ENCODE results near the gene TNFAIP8L3. TPM values are rescaled to one million over a fixed set of nuclear protein-coding genes. Genes with fewer than 3 reads are reported as not detected.

Gene TNFAIP8L3
- total and polyA plus RNA-seq, 2 of the 4 experiments (the other 2 are of a cell fraction) = 0.29 to 0.90 TPM

DNA sequence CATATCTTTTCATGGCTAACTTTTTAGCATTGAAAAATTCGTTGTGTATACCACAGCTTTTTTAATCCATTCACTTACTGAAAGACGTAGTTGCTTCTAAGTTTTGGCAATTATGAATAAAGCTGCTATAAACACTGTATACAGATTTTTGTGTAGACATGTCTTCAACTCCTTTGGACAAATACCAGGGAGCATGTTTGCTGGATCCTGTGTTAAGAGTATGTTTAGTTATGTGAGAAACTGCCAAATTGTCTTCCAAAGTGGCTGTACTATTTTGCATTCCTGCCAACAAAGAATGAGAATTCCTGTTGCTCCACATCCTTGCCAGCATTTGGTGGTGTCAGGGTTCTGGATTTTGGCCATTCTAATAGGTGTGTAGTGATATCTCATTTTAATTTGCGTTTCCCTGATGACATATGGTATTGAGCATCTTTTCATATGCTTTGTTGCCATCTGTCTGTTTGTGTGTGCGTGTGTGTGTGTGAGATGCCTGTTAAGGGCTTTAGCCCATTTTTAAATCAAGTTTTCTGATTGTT lies 87.5 kb downstream of the TNFAIP8L3 start:
- WGBS, 2 experiments (ENCODE audit: extremely low coverage in 2 of 2, insufficient read length in 1 of 2) = no CpG with 5 or more reads among the region's 4 CpGs
- in situ Hi-C loops (cut with MboI; ENCODE audit: low sequenced_read_pairs) = no loop called here
- Histone ChIP-seq H2AK5ac (ENCODE audit: low read depth, low read length) (no peak overlapping the region), H2BK120ac (ENCODE audit: low read depth, low read length) (no peak overlapping the region), H2AK9ac (replicated peaks; ENCODE audit: low read depth, low read length, poor library complexity) (no peak overlapping the region), H3K27ac (ENCODE audit: insufficient read depth, low read length) (no peak overlapping the region), H3K4me3 (ENCODE audit: insufficient read depth, low read depth, low read length) (no peak overlapping the region), H3K9me3 (ENCODE audit: control insufficient read depth, insufficient read depth, low read length) (no peaks in the 10 kb centered on the region), H3K4me1 (ENCODE audit: control insufficient read depth, insufficient read depth, low read length) (peaks cover 1% of the 10 kb centered on the region; the same call in 1 of the 2 replicates), H3K56ac (ENCODE audit: extremely low read depth, insufficient read depth, low read length) (no peak overlapping the region), H3K23ac (ENCODE audit: low read depth, low read length) (no peak overlapping the region), H3K27me3 (ENCODE audit: control insufficient read depth, insufficient read depth, low read length) (no peaks in the 10 kb centered on the region), H4K20me1 (ENCODE audit: insufficient read depth, low read length) (no peaks in the 10 kb centered on the region), H3K4me2 (ENCODE audit: low read depth, low read length) (no peak overlapping the region), H3K36me3 (ENCODE audit: control insufficient read depth, insufficient read depth, low read length) (peaks cover 8% of the 10 kb centered on the region), H3K14ac (replicated peaks; ENCODE audit: low read depth, low read length) (no peak overlapping the region), H4K8ac (ENCODE audit: low read depth in 2 of 2, low read length in 2 of 2) (no peak overlapping the region), H2AFZ (replicated peaks; ENCODE audit: low read length, poor library complexity) (no peak overlapping the region), H3K9ac (ENCODE audit: low read depth, low read length) (no peak overlapping the region), H2BK5ac (ENCODE audit: low read depth, low read length, poor library complexity, severe bottlenecking) (no peak overlapping the region), H3K9me1 (ENCODE audit: insufficient read depth, low read length) (peaks cover 4% of the 10 kb centered on the region; the same call in 1 of the 2 replicates), H3K79me1 (ENCODE audit: low read depth in 1 of 2, low read length in 2 of 2) (no peaks in the 10 kb centered on the region), H2BK15ac (ENCODE audit: low read depth, low read length) (no peak overlapping the region), H3K4ac (ENCODE audit: low read depth, low read length) (no peak overlapping the region), H3K18ac (ENCODE audit: low read depth, low read length) (no peak overlapping the region), H4K5ac (ENCODE audit: low read depth, low read length) (no peak overlapping the region), H2BK20ac (ENCODE audit: low read depth, low read length) (no peak overlapping the region), H4K91ac (ENCODE audit: insufficient read depth, low read depth, low read length) (no peak overlapping the region)
- dilution Hi-C loops (cut with HindIII; ENCODE audit: low sequenced_read_pairs, unreplicated experiment) = no loop called here
- DNase-seq (no peak), ATAC-seq (ENCODE audit: low read depth) (no peak)
- POLR2A ChIA-PET (ENCODE audit: unreplicated experiment) = no interaction called here
- BruUV-seq (replicated peaks) = no TSS peak
- no peak for TF ChIP-seq POLR2A (IDR thresholded peaks at IDR 0.05; ENCODE audit: low read depth, low read length)
- no peak for TF ChIP-seq RAD21 (IDR thresholded peaks at IDR 0.05; ENCODE audit: low read length)
- TF ChIP-seq MAZ (IDR thresholded peaks at IDR 0.05; ENCODE audit: borderline replicate concordance, low read depth, low read length) = no peak
- TF ChIP-seq MXI1 (IDR thresholded peaks at IDR 0.05; ENCODE audit: borderline replicate concordance, low read depth, low read length) = no peak
- TF ChIP-seq USF2 (IDR thresholded peaks at IDR 0.05; ENCODE audit: low read depth, low read length) = no peak
- TF ChIP-seq, protein P1, sequence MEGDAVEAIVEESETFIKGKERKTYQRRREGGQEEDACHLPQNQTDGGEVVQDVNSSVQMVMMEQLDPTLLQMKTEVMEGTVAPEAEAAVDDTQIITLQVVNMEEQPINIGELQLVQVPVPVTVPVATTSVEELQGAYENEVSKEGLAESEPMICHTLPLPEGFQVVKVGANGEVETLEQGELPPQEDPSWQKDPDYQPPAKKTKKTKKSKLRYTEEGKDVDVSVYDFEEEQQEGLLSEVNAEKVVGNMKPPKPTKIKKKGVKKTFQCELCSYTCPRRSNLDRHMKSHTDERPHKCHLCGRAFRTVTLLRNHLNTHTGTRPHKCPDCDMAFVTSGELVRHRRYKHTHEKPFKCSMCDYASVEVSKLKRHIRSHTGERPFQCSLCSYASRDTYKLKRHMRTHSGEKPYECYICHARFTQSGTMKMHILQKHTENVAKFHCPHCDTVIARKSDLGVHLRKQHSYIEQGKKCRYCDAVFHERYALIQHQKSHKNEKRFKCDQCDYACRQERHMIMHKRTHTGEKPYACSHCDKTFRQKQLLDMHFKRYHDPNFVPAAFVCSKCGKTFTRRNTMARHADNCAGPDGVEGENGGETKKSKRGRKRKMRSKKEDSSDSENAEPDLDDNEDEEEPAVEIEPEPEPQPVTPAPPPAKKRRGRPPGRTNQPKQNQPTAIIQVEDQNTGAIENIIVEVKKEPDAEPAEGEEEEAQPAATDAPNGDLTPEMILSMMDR (conservative IDR thresholded peaks at IDR 0.05; ENCODE audit: low read depth, low read length) = no peak
- intact Hi-C loops (cut with micrococcal nuclease) = no loop called here
- CTCF ChIA-PET = no interaction called here

Other genes starting within 250 kb of the TNFAIP8L3 start
- 6.8 and 12.8 TPM in 2 replicates for gene AP4E1, start 186.2 kb downstream of the TNFAIP8L3 start, total RNA-seq (2012; rRNA removed)
- 2.1 and 3.1 TPM in 2 replicates for gene AP4E1, start 186.2 kb downstream of the TNFAIP8L3 start, polyA plus RNA-seq (2012; rRNA removed)
- not detected in 2 replicates for gene CYP19A1, start 243.7 kb upstream of the TNFAIP8L3 start, total RNA-seq (2012; rRNA removed)
- not detected in 2 replicates for gene CYP19A1, start 243.7 kb upstream of the TNFAIP8L3 start, polyA plus RNA-seq (2012; rRNA removed)
- under 0.01 TPM in 1 of 2 replicates, not detected in the other for gene GLDN, start 246.7 kb upstream of the TNFAIP8L3 start, total RNA-seq (2012; rRNA removed)
- gene GLDN, start 246.7 kb upstream of the TNFAIP8L3 start, polyA plus RNA-seq (2012; rRNA removed) = not detected in 2 replicates